WTC11 (cell line): ENCODE measurements around the gene NUP98.

Experiments used
- CTCF ChIP-seq: fragments of 200-600 bp; IDR thresholded peaks from 2 replicates; pipeline ENCODE4 v1.8.0; 2022; ENCODE audit warnings: antibody characterized with exemption
- E2F1 ChIP-seq: sonication (generic); formaldehyde crosslinking; IDR thresholded peaks from 2 replicates; pipeline ENCODE4 v1.8.0; 2022; ENCODE audit warnings: mild to moderate bottlenecking, missing genetic modification reagents
- FOXJ3 ChIP-seq: sonication (generic); formaldehyde crosslinking; IDR thresholded peaks from 2 replicates; pipeline ENCODE4 v1.9.0; 2021; ENCODE audit warnings: missing genetic modification reagents, mild to moderate bottlenecking, borderline replicate concordance
- ZBTB43 ChIP-seq: sonication (generic); formaldehyde crosslinking; IDR thresholded peaks from 2 replicates; pipeline ENCODE4 v1.8.1; 2023; ENCODE audit warnings: mild to moderate bottlenecking, missing genetic modification reagents
- ZNF138 ChIP-seq: sonication (generic); formaldehyde crosslinking; conservative IDR thresholded peaks from 2 replicates; pipeline ENCODE4 v1.8.1; 2022; ENCODE audit warnings: mild to moderate bottlenecking, moderate library complexity, missing genetic modification reagents
- ZNF423 ChIP-seq: fragments of 250-450 bp; sonication (Bioruptor Pico); IDR thresholded peaks from 2 replicates; pipeline ENCODE4 v2.1.2; 2022; ENCODE audit warnings: mild to moderate bottlenecking, moderate library complexity
- ZSCAN18 ChIP-seq: fragments of 250-450 bp; sonication (Bioruptor Pico); IDR thresholded peaks from 2 replicates; pipeline ENCODE4 v2.1.2; 2022; ENCODE audit warnings: mild to moderate bottlenecking, moderate library complexity
- TF ChIP-seq, protein P1 (sequence below): sonication (generic); formaldehyde crosslinking; IDR thresholded peaks from 2 replicates; pipeline ENCODE4 v1.8.0; 2023; ENCODE audit warnings: mild to moderate bottlenecking, missing genetic modification reagents

DNA sequence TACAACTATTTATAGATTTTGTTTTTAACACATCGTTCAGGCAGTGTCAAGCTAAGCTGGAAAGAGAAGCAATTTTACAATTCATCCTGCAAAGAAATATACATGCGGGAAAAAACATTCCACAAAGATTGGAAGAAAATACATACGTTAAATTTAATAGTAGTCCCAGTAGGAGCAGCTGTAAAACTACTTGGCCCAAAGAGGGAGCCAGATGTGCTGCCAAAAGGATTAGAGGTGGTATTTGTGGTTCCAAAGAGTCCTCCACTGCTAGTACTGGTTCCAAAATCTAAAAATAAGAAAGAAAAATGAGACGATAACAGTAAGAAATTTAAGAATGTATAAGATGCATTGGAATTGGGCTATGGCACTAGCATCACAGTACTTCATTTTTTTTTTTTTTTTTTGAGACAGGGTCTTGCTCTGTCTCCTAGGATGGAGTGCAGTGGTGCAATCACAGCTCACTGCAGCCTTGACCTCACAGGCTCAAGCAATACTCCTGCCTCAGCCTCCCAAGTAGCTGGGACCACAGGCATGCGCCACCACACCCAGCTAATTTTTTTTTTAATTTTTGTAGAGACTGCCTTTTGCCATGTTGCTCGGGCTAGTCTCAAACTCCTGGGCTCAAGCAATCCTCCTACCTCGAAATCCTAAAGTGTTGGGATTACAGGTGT, 21.5 kb downstream of the NUP98 start:
- TF ChIP-seq ZBTB43 (CRISPR knock-in tag) (no peak), ZNF138 (CRISPR knock-in tag) (no peak), E2F1 (CRISPR knock-in tag) (no peak), CTCF (no peak), ZNF423 (CRISPR knock-in tag) (no peak), ZSCAN18 (CRISPR knock-in tag) (no peak), FOXJ3 (CRISPR knock-in tag) (no peak)
- TF ChIP-seq, protein P1, sequence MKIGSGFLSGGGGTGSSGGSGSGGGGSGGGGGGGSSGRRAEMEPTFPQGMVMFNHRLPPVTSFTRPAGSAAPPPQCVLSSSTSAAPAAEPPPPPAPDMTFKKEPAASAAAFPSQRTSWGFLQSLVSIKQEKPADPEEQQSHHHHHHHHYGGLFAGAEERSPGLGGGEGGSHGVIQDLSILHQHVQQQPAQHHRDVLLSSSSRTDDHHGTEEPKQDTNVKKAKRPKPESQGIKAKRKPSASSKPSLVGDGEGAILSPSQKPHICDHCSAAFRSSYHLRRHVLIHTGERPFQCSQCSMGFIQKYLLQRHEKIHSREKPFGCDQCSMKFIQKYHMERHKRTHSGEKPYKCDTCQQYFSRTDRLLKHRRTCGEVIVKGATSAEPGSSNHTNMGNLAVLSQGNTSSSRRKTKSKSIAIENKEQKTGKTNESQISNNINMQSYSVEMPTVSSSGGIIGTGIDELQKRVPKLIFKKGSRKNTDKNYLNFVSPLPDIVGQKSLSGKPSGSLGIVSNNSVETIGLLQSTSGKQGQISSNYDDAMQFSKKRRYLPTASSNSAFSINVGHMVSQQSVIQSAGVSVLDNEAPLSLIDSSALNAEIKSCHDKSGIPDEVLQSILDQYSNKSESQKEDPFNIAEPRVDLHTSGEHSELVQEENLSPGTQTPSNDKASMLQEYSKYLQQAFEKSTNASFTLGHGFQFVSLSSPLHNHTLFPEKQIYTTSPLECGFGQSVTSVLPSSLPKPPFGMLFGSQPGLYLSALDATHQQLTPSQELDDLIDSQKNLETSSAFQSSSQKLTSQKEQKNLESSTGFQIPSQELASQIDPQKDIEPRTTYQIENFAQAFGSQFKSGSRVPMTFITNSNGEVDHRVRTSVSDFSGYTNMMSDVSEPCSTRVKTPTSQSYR = no peak
